HuH-7 (cell line): ENCODE data around the gene MAN2B2.

ENCODE experiments used
- DNase-seq: peaks from one replicate; pipeline ENCODE4 v3.0.0; 2011; ENCODE audit warnings: low spot score

The MAN2B2 gene

GRCh38 chr4:6568148-6568547 lies 6.8 kb upstream of the MAN2B2 start:
- no peak for DNase-seq

- DNase-seq = no peak
Observed at GRCh38 chr4:6568689-6569332, 6.2 kb upstream of the MAN2B2 start.

DNA sequence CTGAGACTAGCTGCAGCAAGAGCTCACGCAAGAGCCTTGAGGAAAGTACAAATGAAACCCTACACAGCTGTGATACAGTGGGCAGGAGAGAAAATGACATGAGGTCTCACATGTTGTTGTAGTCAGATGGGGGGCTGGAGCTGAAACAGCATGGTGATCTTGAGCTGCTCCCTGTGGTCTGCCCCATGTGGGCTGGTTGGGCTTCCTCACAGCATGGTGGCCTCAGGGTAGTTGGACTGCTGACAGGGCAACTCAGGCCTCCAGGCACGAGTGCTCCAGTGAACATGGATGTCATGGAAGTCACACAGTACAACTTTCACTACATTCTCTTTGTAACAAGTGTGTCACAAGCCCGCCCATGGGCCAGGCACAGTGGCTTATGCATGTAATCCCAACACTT lies 3.4 kb upstream of the MAN2B2 start:
- no peak for DNase-seq

DNA sequence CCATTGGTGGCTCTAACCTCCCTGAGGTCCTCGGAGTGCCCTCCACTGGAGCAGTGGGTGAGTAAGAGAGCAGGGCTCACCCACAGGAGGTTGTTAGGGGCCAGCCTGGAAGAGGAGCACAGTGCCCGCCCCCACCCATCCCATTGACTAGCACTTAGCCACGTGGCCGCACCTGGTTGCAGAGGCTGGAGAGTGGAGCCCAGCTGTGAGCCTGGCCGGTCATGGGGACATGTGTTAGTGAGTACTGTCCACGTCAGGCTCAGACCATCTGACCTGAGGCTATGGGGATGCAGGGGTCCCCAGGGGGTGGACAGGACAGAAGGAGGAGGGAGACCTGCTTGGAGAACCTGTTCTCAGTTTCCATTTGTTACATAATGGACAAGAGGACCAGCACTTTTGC lies 1.4 kb upstream of the MAN2B2 start:
- no peak for DNase-seq

GRCh38 chr4:6573986-6574746 lies 823 bp upstream of the MAN2B2 start:
- DNase-seq = peak; percentile 49

GRCh38 chr4:6575503-6576240 lies 683 bp downstream of the MAN2B2 start:
- DNase-seq = no peak

DNA sequence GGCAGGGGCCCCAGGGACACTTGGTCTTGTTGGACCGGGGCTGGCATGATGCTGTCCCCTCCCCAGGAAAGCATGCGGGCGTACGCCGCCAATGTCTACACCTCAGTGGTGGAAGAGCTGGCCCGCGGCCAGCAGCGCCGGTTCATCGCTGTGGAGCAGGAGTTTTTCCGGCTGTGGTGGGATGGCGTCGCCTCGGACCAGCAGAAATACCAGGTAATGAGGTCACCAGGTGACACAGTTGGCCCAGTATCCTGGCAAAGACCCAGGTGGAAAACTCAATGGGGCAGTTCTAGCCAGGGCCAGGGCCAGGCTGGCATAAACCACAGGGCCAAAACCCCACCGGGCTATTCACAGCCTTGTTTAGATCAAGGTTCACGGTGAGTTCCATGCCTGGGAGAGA lies 1.5 kb downstream of the MAN2B2 start:
- DNase-seq = no peak

- no peak for DNase-seq
Observed at GRCh38 chr4:6576932-6577331, 1.9 kb downstream of the MAN2B2 start.

DNA sequence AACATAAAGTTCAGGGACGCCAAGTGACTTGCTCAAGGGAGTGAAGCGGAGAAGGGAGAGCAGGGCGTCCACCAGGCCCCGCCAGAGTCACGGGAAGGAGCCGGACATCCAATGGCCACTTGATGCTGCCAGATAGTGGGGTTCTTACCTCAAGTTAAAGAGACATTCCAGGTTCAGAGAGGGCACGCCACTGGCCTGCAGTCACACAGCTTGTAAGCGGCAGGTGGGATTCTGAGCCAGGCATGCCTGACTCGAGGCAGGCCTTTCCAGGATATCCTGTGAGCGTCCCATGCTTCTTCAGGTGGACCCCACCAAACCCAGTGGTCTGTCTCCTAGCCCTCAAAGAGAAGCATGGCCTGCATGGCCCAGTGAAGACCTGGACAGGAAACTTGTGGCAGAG lies 2.4 kb downstream of the MAN2B2 start:
- no peak for DNase-seq

GRCh38 chr4:6578221-6578620 lies 3.2 kb downstream of the MAN2B2 start:
- no peak for DNase-seq

DNA sequence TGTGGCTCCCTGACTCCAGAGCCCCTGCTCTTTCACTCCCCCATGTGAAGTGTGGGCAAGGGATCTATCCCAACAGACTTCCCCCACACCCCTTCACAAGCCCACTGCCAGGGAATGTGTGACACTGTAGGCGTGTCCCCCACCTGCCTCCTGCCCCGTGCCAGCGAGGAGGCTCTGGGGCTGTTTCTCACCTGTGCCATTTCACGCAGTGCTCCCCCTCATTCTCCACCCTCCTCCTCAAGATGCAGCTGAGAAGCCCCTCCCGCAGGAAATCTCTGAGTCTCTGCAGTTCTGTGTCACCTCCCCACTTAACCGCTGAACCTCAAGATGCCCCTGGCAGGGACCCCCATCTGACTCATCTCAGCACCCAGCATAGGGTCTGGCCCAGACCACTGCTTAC lies 5.4 kb downstream of the MAN2B2 start:
- DNase-seq = no peak

DNA sequence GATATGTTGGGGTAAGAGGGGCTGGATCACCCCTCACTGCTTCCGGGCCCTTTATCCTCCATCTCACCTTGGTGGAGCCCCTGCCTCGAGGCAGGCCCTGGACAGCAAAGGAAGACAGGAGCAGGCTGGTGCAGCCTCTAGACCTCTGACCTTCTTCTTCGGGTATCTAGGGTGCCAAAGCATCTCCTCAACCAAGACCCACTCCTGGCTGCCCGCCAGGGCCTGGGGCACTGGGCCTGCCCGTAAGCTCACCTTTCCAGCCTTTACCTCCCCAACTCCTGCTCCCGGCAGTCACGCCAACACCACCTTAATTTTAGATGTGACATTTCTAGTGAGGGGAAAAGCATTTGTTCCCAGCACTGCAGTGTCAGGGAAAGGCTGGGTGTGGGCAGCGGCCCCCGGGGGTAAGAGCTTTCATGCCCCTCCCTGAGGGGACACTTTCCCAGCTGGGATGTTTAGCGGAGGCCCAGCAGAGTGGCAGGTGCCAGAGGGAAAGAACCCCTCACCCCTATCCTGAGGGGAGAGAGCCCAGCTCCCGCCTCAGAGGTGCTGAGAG lies 6.7 kb downstream of the MAN2B2 start:
- no peak for DNase-seq

DNA sequence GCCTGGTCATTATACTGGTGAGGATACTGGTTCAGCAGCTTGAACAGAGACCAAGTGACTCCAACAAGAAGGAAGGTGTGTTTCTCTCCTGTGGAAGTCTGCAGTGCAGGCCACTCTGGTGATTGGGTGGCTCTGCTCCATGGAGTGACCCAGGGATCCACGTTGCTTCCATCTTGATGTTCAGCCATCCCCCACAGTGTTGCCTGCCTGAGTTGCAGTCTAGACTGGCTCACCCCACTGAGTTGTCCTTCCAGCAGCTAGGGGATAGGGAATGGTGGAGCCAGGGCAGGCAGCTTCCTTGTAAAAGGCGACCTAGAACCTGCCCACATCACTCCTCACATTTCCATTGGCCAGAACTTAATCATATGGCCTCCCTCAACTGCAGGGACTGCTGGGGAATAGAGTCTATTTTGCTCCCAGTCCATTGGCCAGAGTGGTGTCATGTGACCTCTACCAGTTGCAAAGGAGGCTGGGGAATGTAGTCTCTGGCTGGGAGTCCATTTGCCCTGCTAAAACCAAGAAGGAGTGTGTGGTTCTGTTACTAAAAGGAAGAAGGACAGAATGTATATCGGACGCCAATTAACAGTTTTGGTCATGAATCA lies 8.0 kb downstream of the MAN2B2 start:
- DNase-seq = peak; percentile 67

GRCh38 chr4:6584865-6585264 lies 9.9 kb downstream of the MAN2B2 start:
- no peak for DNase-seq

DNA sequence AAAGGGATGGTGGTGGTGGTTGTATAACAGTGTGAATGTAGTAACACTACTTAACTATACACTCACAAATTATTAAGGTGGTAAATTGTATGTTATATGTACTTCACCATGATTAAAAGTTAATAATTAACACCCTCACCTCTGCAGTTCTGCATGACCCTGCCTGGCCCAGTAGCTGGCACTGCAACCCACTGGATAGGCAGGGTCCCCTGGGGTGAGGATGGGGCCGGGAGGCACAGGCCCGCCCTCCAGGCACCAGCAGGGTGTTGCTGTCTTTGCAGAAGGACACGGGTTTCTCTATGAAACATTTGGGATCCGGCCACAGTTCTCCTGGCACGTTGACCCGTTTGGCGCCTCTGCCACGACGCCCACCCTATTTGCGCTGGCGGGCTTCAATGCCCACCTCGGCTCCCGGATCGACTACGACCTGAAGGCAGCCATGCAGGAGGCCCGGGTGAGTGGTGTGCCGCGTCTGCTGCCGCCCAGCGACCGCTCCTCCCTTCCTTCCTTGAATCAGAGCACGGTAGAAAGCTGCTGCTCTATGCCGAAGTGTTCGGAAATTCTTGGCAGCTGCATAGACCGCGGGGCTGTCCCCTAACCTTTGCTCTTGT lies 11.8 kb downstream of the MAN2B2 start:
- DNase-seq = no peak

DNA sequence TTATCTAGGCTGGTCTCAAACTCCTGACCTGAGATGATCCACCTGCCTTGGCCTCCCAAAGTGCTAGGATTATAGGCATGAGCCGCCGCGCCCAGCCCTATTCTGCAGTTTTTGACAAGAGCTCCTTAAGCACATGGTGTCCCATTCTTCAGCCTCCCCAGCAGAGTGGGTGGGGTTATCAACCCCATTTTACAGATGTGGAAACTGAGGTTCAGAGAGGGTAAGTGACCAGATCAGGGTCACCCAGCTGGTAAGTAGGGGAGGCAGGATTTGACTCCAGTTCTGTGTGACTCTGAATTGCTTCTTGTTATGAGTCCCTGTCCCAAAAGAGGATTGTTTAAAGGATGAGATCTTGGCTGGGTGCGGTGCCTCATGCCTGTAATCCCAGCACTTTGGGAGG lies 14.5 kb downstream of the MAN2B2 start:
- DNase-seq = no peak

DNA sequence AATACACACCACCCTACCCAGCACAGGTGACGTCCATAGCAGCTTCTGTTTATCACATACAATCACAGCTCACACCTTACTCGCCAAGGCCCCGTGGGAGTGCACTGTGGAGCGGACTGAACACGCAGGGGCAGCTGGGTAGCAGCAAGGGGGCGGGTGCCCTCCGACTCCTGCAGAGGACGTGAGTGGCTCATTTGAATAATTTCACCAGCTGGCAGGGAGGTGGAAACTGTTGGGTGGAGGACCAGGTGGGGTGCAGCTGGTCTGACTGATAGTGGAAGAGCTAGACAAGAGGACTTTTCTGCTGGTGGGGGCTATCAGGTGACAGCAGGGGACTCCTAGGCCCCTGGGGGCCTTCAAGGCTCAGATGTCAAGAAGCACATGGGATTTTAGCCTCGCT lies 16.3 kb downstream of the MAN2B2 start:
- no peak for DNase-seq

DNA sequence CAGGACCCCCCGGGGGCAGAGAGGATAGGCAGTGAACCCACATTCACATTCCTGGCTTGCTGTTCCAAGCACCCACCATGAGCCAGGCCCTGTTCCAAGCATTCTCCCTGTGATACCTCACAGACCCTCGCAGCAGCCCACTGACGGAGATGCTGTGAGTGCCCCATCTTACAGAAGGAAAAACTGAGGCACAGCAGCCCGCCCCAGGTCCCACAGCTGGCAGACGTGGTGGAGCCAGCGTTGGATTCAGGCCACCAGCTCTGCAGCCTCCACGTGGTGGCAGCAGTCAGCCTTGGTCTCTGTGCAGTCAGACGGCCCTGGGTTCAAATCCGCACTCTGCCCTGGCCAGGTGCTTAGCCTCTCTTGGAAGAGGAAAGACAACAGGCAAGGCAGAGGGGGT lies 16.8 kb downstream of the MAN2B2 start:
- DNase-seq = peak; percentile 44

DNA sequence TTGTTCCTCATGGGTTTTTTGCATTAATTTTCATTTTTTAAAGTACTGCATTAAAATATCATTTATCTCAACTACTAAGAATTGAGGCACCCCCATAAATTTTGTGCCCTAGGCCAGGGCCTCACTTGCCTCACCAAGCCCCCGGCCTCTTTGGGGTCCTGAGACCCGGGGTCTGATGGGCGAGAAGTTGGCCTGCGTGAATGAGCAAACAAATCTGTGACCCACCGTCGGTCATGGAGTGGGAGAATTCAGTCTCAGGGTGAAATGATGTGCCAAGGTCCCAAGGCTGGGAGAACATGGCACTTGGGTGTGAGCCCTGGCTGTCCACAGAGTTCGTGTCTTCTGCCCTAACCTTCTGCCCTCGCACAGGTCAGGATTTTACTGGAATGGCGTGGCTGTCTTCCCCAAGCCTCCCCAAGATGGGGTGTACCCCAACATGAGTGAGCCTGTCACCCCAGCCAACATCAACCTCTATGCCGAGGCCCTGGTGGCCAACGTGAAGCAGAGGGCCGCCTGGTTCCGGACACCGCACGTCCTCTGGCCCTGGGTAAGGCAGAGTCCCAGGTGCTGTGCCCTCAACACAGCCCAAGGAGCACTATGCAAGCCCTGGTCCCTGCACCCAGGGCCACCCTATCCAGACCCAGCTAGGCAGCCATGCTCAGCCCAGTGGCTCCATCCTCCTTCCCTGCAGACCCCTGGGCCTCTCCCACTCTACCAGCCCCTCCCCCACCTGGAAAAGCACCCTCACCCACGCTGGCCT lies 18.0 kb downstream of the MAN2B2 start:
- no peak for DNase-seq

DNA sequence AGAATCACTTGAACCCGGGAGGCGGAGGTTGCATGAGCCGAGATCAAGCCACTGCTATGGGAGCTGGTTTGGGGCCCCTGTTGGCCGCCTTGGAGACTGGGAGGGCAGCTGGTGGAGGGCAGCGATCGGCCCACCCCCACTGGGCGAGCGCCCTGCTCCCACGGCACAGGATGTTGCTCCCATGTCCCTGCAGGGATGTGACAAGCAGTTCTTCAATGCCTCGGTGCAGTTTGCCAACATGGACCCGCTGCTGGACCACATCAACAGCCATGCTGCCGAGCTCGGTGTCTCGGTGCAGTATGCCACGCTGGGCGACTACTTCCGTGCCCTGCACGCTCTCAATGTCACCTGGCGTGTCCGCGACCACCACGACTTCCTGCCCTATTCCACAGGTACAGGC lies 19.4 kb downstream of the MAN2B2 start:
- no peak for DNase-seq

- no peak for DNase-seq
Observed at GRCh38 chr4:6594826-6595355, 19.9 kb downstream of the MAN2B2 start.
